Left ventricle myocardium inferior (tissue), 1 donor: ENCODE data around the gene MKLN1. TPM values are rescaled to one million over a fixed set of nuclear protein-coding genes. Genes with fewer than 3 reads are reported as not detected.

Experiments used
- DNase-seq: peaks from one replicate; pipeline ENCODE4 v3.0.0-alpha.2; 2020
- H3K27ac ChIP-seq: fragments of 200-600 bp; replicated peaks from 2 replicates; pipeline ENCODE4 v1.8.0; 2021
- H3K27me3 ChIP-seq: fragments of 200-600 bp; 2 replicates; pipeline ENCODE4 v1.8.0; 2021; ENCODE audit warnings: low read depth
- H3K36me3 ChIP-seq: fragments of 200-600 bp; 2 replicates; pipeline ENCODE4 v1.8.0; 2021
- H3K4me1 ChIP-seq: fragments of 200-600 bp; 2 replicates; pipeline ENCODE4 v1.8.0; 2021
- H3K4me3 ChIP-seq: fragments of 200-600 bp; 2 replicates; pipeline ENCODE4 v1.8.0; 2021; ENCODE audit warnings: mild to moderate bottlenecking, moderate library complexity
- H3K9me3 ChIP-seq: fragments of 200-600 bp; replicated peaks from 2 replicates; pipeline ENCODE4 v1.8.0; 2021
- CTCF ChIP-seq: fragments of 200-600 bp; IDR thresholded peaks from 2 replicates; pipeline ENCODE4 v1.8.0; 2021; ENCODE audit warnings: antibody characterized with exemption, mild to moderate bottlenecking, borderline replicate concordance
- intact Hi-C: fragments of 100-400 bp; cut with micrococcal nuclease; formaldehyde crosslinking; loops from one replicate; pipeline ENCODE4 v1.11.0; 2022
- total RNA-seq: library from RNA; stranded (reverse); fragmentation: NEBNext Ultra II Directional; extraction: Animal tissue kit (Norgen Biotek cat#: 25700); gene quantifications from one replicate; pipeline ENCODE4 v1.2.1, GENCODE V29; 2021
- donor health status: DM: no; HTN: yes; CAD: no; lungs with severe emphysema.

The MKLN1 gene
- total RNA-seq, 1 donor from 2014 or later, result 42.2 TPM

- no peak for DNase-seq
- H3K9me3 ChIP-seq, result no peaks in the 10 kb centered on the region
- H3K36me3 ChIP-seq, result no peaks in the 10 kb centered on the region
- peak overlapping the region; percentile 86 for H3K27ac ChIP-seq
- intact Hi-C loops, result no loop called here
- H3K4me3 ChIP-seq, result no peak overlapping the region
- peaks cover 99% of the 10 kb centered on the region for H3K4me1 ChIP-seq
- H3K27me3 ChIP-seq, result no peaks in the 10 kb centered on the region
- TF ChIP-seq CTCF, result no peak
Measured at GRCh38 chr7:131538071-131538812, 210.6 kb downstream of the MKLN1 start.

- intact Hi-C loops, result no loop called here
- no peak for TF ChIP-seq CTCF
- no peaks in the 10 kb centered on the region for H3K27me3 ChIP-seq
- no peak overlapping the region for H3K4me3 ChIP-seq
- H3K4me1 ChIP-seq, result peaks cover 99% of the 10 kb centered on the region
- H3K27ac ChIP-seq, result peak overlapping the region; percentile 86
- DNase-seq, result peak; percentile 67
- H3K9me3 ChIP-seq, result no peaks in the 10 kb centered on the region
- no peaks in the 10 kb centered on the region for H3K36me3 ChIP-seq
Measured at GRCh38 chr7:131538813-131539179, 211.1 kb downstream of the MKLN1 start.

GRCh38 chr7:131540491-131541162 is 213.0 kb downstream of the MKLN1 start:
- Histone ChIP-seq H3K27ac (peak overlapping the region; percentile 86), H3K27me3 (no peaks in the 10 kb centered on the region), H3K36me3 (no peaks in the 10 kb centered on the region), H3K9me3 (no peaks in the 10 kb centered on the region), H3K4me1 (peaks cover 99% of the 10 kb centered on the region), H3K4me3 (peak overlapping the region; percentile 1)
- no peak for DNase-seq
- intact Hi-C loops, result no loop called here
- peak; percentile 53 for TF ChIP-seq CTCF

- peak overlapping the region; percentile 86 for H3K27ac ChIP-seq
- no peak overlapping the region for H3K4me3 ChIP-seq
- no peaks in the 10 kb centered on the region for H3K27me3 ChIP-seq
- no peak for TF ChIP-seq CTCF
- H3K4me1 ChIP-seq, result peaks cover 97% of the 10 kb centered on the region
- H3K9me3 ChIP-seq, result no peaks in the 10 kb centered on the region
- intact Hi-C loops, result no loop called here
- DNase-seq, result no peak
- H3K36me3 ChIP-seq, result no peaks in the 10 kb centered on the region
Measured at GRCh38 chr7:131543298-131543697, 215.6 kb downstream of the MKLN1 start.

- Histone ChIP-seq H3K27me3 (no peaks in the 10 kb centered on the region), H3K27ac (peak overlapping the region; percentile 86), H3K9me3 (no peaks in the 10 kb centered on the region), H3K36me3 (no peaks in the 10 kb centered on the region), H3K4me3 (no peak overlapping the region), H3K4me1 (peaks cover 96% of the 10 kb centered on the region)
- DNase-seq, result no peak
- no peak for TF ChIP-seq CTCF
- intact Hi-C loops, result no loop called here
Measured at GRCh38 chr7:131544021-131544420, 216.3 kb downstream of the MKLN1 start.
